Activated gamma-delta T cell treated with Interleukin-2 at 50 U/mL for 16 hours (primary cell): Measurements from ENCODE around the gene CENATAC.
"Not testable (repeated sequence)": the region's sequence is repeated elsewhere in the genome, so short reads cannot be mapped to it uniquely, and the experiment has no call there.

Source experiments
- DNase-seq: peaks from one replicate; pipeline ENCODE4 v3.0.0-alpha.2; 2020

Gene CENATAC

GRCh38 chr11:118998388-118998717 lies 415 bp downstream of the CENATAC start:
- DNase-seq: no peak

DNA sequence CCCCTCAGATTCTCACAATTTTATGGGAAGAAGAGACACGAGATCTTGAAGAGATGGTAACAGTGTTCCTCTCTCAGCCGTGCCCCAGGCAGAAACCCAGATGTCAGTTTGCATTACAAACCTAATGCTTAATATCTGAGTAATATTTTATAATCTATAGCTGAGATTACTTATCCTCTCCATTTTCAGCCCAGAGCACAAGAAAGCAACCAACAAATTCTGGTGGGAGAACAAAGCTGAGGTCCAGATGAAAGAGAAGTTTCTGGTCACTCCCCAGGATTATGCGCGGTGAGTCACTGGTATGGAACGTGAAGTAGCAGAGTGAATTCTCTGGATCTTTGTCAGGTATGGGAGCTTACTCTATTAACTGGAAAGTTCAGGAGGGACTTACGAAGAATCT lies 884 bp downstream of the CENATAC start:
- DNase-seq: no peak

- no peak for DNase-seq
Measured at GRCh38 chr11:119000906-119001305, 3.0 kb downstream of the CENATAC start.

- DNase-seq: no peak
Measured at GRCh38 chr11:119006656-119007055, 8.7 kb downstream of the CENATAC start.

DNA sequence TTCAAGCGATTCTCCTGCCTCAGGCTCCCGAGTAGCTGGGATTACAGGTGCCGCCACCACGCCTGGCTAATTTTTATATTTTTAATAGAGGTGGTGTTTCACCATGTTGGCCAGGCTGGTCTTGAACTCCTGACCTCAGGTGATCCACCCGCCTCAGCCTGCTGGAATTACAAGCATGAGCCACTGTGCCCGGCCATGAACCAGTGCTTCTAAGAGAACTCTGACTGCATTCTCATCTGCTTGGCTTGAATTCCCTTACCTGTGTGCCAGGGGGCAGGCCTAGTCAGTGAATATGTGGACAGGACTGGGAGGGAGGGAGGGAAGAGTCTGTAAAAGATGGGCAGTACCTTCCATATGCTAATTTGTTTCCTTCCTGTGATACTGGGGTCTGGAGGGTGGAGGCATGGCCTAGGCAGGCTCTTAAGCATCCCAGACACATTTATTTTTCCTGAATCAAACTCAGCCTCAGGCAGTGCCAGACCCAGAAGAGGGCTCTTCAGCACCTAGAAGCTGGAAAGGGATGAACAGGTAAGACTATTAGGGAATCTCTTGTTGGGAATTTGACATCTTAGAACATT lies 13.6 kb downstream of the CENATAC start:
- no peak for DNase-seq

DNA sequence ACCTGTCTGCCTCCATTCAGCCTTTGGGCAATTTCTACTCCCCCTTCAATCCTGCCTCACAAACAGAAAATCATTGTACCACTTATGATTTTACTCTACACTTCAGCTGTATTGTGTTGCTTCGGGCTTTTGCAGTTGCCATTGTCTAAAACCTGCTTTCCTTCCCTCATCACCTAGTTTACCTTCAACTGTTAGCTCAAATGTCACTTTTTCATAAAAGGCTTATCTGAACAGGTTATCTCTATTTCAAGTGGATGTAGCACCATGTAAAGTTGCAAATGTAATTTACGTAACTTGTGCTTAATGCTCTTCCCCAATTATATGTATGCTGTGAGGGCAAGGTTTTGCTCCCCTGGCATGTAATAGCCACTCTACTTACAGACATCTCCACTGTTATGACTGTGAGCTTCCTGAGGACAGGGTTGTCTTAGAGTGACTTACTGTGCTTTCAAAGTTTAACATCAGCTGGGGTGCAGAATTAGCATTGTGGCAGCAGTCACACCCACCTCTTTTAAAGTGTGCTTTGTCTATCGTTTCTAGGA lies 14.8 kb downstream of the CENATAC start:
- DNase-seq: no peak

GRCh38 chr11:119014209-119014924 lies 16.4 kb downstream of the CENATAC start:
- DNase-seq: no peak

DNA sequence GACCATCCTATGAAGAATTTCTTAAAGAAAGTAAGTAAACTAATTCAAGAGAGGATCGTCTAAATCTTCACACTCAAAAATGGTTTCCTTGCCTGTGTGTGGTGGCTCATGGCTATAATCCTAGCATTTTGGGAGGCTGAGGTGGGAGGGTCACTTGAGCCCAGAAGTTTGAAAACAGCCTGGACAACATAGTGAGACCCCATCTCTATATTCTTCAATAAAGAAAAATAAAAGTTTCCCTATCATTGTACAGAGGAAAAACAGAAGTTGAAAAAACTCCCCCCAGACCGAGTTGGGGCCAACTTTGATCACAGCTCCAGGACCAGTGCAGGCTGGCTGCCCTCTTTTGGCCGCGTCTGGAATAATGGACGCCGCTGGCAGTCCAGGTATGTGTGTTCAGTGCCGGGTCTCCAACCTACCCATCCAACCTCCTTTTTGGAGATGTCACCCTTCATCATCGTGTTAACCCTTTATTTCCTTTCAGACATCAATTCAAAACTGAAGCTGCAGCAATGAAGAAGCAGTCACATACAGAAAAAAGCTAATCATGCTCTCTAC lies 17.2 kb downstream of the CENATAC start:
- DNase-seq: no peak

GRCh38 chr11:119016216-119017009 lies 18.5 kb downstream of the CENATAC start:
- DNase-seq: no peak

DNA sequence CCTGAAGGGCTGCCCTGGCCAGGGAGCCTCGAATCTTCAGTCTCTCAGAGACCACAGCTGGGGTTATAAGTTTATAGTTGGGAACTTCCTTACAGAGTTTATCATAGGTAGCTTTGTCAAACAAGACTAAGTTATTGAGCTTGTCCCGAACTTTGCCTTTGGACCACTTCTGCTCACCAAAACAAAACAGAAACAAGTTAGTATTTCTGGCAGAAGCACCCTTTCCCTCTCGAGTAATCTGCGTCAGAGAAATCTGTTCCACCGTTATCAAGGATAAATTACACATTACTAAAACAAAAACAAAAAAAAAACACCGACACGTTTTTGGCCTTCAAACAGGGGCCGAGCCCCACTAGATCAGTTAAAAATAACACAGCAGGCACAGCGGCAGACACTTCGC lies 19.4 kb downstream of the CENATAC start:
- not testable (repeated sequence) for DNase-seq

DNA sequence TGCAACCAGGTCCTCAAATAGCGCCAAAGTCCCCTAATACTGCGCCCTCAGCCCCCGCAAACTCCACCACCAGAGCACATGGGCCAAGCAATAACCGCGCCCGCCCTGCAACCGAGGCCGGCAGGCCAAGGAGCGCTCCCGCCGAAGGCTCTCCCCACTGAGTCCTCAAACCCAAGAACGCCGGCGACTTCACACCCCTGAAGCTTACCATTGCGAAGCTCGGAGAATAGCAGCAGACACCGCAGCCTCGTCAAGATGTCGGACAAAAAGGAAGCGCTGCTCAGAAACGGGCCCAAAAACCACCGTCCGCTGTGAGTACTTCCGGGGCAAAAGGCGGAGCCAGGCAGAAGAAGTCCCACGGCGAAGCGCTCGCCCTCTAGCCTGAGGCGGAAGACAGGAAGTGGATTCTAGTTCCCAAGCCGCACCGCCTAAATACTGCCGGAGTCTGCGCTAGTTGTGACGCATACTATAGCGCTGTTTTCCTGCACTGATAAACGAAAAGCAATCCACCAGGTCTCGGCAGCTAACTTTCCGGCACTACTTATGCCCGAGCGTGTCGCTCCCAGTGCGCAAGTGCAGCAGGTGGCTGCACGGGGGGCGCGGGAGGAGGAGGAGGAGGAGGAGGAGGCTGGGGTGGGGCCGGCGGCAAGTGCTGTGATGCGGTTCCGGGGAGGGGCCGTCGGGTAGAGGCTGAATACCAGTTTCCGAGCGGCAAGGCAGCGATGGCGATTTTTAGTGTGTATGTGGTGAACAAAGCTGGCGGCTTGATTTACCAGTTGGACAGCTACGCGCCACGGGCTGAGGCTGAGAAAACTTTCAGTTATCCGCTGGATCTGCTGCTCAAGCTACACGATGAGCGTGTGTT lies 20.4 kb downstream of the CENATAC start, which contains the start of the genes RPS25 and TRAPPC4:
RPS25 (minus strand) TSS at position 270 of the 865 bp plus-strand sequence; CDS start at position 211, 59 bp downstream.
TRAPPC4 (plus strand) TSS at position 693 of the 865 bp plus-strand sequence; CDS start at position 723, 30 bp downstream.
- DNase-seq: peak; percentile 93

- DNase-seq: no peak
Measured at GRCh38 chr11:119019996-119020395, 22.1 kb downstream of the CENATAC start.

- DNase-seq: no peak
Measured at GRCh38 chr11:119021631-119022030, 23.7 kb downstream of the CENATAC start.

- no peak for DNase-seq
Measured at GRCh38 chr11:119023741-119024140, 25.8 kb downstream of the CENATAC start.

DNA sequence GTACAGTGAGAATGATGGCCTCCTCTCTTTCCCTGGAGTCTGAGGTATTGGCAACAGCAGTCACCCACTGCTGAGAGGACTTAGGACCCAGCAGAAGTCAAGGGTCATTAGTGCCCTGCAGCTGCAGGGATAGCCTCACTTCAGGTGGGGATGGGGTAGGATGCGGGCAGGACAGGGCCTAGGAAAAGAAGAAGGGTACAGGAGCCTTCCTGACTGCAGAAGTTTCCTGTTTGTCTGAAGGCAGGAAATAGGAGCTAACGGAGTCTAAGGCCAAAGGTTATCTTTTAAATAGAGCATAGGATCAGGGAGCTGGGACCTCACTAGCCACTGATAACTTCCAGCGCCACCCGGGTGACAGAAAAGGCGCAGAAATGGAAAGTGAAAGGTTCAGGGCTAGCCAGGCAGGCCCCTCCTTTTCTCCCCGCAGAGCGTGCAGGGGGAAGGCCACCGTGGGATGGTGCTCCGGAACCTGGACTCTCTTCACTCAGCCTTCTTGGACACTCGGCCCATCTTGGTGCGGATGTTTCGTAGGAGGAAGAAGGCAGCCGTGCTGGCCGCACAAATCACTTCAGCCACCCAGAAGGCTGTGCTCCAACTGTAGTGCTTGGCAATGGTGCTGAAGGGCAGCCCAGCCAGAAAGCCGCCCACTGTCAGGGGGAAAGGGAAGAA lies 26.6 kb downstream of the CENATAC start:
- DNase-seq: no peak

DNA sequence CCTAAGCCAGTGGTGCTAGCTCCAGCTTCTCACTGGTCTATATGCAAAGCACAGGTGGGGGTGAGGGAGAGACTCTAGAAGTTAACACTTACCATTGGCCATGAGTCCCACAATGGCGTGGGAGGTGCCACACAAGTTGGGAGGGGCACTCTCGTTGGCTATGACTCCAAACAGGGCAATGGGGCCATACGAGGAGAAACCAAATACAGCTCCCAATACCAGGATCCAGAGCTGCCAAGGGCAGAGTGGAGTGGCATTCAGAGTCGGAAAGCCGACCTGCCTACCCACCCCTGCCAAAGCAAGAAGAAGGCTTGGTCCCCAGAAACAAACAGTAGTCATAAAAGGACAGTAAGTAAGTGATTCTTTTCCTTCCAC lies 27.1 kb downstream of the CENATAC start:
- no peak for DNase-seq

DNA sequence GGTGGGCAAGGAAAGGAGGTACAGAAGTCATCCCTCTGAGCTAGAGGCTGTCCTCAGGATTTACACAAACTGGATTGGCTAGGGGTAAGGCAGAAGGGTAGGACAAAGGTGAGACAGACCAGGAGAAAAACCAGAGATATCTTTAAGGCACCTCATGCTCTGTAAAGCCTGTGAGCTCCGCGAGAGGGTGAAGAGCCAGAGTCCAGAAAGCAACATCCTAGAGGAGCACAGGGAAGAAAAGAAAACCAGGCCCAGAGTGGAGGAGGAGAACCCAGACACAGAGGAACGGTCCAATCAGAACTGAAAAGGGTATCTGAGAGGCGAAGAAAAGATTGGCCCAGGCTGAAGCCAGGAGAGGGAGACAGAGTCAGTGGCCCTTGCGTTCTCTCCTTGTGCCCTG lies 27.6 kb downstream of the CENATAC start:
- DNase-seq: no peak

- DNase-seq: no peak
Measured at GRCh38 chr11:119025978-119026766, 28.2 kb downstream of the CENATAC start.

- no peak for DNase-seq
Measured at GRCh38 chr11:119026970-119027369, 29.0 kb downstream of the CENATAC start.

GRCh38 chr11:119027561-119028345 lies 29.8 kb downstream of the CENATAC start:
- no peak for DNase-seq
